Brain microvascular endothelial cell (primary cell): ENCODE data around the gene HPCA.

Experiments
- DNase-seq: peaks from one replicate; pipeline ENCODE4 v3.0.0-alpha.2; 2020
- H3K27ac ChIP-seq: fragments of 250-450 bp; sonication (Bioruptor Pico); 2 replicates; pipeline ENCODE4 v1.5.1; 2020; ENCODE audit warnings: mild to moderate bottlenecking, moderate library complexity
- H3K27me3 ChIP-seq: fragments of 250-450 bp; sonication (Bioruptor Pico); replicated peaks from 2 replicates; pipeline ENCODE4 v1.5.1; 2020; ENCODE audit warnings: mild to moderate bottlenecking
- H3K36me3 ChIP-seq: fragments of 250-450 bp; sonication (Bioruptor Pico); replicated peaks from 2 replicates; pipeline ENCODE4 v1.5.1; 2020; ENCODE audit warnings: mild to moderate bottlenecking
- H3K4me3 ChIP-seq: 2 replicates; pipeline ENCODE4 v1.5.1; 2011; ENCODE audit warnings: low read depth, mild to moderate bottlenecking, control low read depth, low read length, moderate library complexity
- CTCF ChIP-seq: IDR thresholded peaks from 2 replicates; pipeline ENCODE4 v1.5.1; 2011; ENCODE audit warnings: low read depth, mild to moderate bottlenecking, moderate library complexity, low read length, control low read depth, inconsistent platforms; ENCODE audit errors: missing control alignments
- in situ Hi-C: cut with HindIII; loops from 2 replicates; pipeline ENCODE4 v1.10.0; 2017; ENCODE audit warnings: low sequenced_read_pairs, low pct_ligation_motif_present

HPCA gene

GRCh38 chr1:32906654-32907053 lies 20.4 kb downstream of the HPCA start:
- no peak for DNase-seq
- Histone ChIP-seq H3K4me3 (no peak overlapping the region), H3K27ac (no peak overlapping the region), H3K36me3 (no peaks in the 10 kb centered on the region), H3K27me3 (no peaks in the 10 kb centered on the region)
- peak; percentile 13 for TF ChIP-seq CTCF
- in situ Hi-C loops = no loop called here

DNA sequence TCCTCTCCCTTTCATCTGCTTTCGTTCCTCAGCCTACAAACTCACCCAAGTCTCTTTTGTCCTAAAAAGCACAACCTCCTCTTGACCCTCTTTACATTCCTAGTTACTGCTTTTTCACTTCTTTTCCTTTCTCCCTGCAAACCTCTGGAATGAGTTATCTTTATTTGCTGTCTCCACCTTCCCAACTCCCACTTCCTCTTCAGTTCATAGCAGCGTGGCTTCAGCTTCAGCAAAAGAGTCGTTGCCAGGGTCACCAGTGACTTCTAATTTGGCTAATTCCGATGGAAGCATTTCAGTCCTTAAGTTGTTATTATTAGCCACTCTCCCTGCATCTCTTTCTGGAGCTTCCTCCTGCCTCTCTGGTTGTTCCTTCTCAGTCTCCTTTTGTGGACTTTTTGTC lies 21.1 kb downstream of the HPCA start:
- no peak for TF ChIP-seq CTCF
- peak; percentile 19 for DNase-seq

GRCh38 chr1:32910319-32910718 lies 24.0 kb downstream of the HPCA start:
- no peak overlapping the region for H3K27ac ChIP-seq
- no peak for DNase-seq
- no peaks in the 10 kb centered on the region for H3K36me3 ChIP-seq
- no peak overlapping the region for H3K4me3 ChIP-seq
- in situ Hi-C loops = no loop called here
- TF ChIP-seq CTCF = no peak
- no peaks in the 10 kb centered on the region for H3K27me3 ChIP-seq

More for the DNA sequence above, 21.1 kb downstream of the HPCA start:
- Histone ChIP-seq H3K27me3 (no peaks in the 10 kb centered on the region), H3K36me3 (no peaks in the 10 kb centered on the region), H3K4me3 (no peak overlapping the region), H3K27ac (no peak overlapping the region)
- in situ Hi-C loops = no loop called here

GRCh38 chr1:32915766-32916706 lies 29.7 kb downstream of the HPCA start:
- DNase-seq = no peak
- no peak for TF ChIP-seq CTCF

GRCh38 chr1:32917521-32917920 lies 31.2 kb downstream of the HPCA start:
- H3K36me3 ChIP-seq = no peaks in the 10 kb centered on the region
- DNase-seq = no peak
- H3K4me3 ChIP-seq = no peak overlapping the region
- in situ Hi-C loops = no loop called here
- no peak overlapping the region for H3K27ac ChIP-seq
- no peaks in the 10 kb centered on the region for H3K27me3 ChIP-seq
- TF ChIP-seq CTCF = no peak

More at GRCh38 chr1:32915766-32916706, 29.7 kb downstream of the HPCA start:
- Histone ChIP-seq H3K36me3 (no peaks in the 10 kb centered on the region), H3K27ac (no peak overlapping the region), H3K4me3 (no peak overlapping the region), H3K27me3 (no peaks in the 10 kb centered on the region)
- in situ Hi-C loops = no loop called here
